B cell (primary cell): ENCODE measurements around the gene NAV2.

Experiments
- CTCF ChIP-seq: fragments of 200-600 bp; IDR thresholded peaks from one replicate; pipeline ENCODE4 v1.8.0; 2022; ENCODE audit warnings: antibody characterized with exemption, mild to moderate bottlenecking
- EZH2 ChIP-seq: IDR thresholded peaks from 2 replicates; pipeline ENCODE4 v1.6.1; 2012; ENCODE audit warnings: borderline replicate concordance, low read depth, mild to moderate bottlenecking, moderate library complexity, low read length; ENCODE audit not compliant: insufficient read depth, poor library complexity, severe bottlenecking

GRCh38 chr11:20132667-20133039 lies 420.0 kb downstream of the NAV2 start:
- TF ChIP-seq CTCF (peak; percentile 36), EZH2 (no peak)
